ENCODE data around the gene LAMA2. TPM values are rescaled to one million over a fixed set of nuclear protein-coding genes. Genes with fewer than 3 reads are reported as not detected.
A peak's percentile ranks its signal among the peaks of the same experiment; 100 is the strongest.

LAMA2 gene
- total RNA-seq, 1 donor from 2014 or later = 1.8 TPM

- DNase-seq (ENCODE audit: low read depth, low spot score) = no peak
These were observed 31.1 kb downstream of the LAMA2 start for GRCh38 chr6:128914051-128914450.

- DNase-seq (ENCODE audit: low read depth, low spot score) = no peak
These were observed 35.9 kb downstream of the LAMA2 start for GRCh38 chr6:128918886-128919285.

- no peak for DNase-seq (ENCODE audit: low read depth, low spot score)
These were observed 36.7 kb downstream of the LAMA2 start for GRCh38 chr6:128919412-128920180.

GRCh38 chr6:128925765-128926164, 42.8 kb downstream of the LAMA2 start:
- DNase-seq (ENCODE audit: low read depth, low spot score) = no peak

- DNase-seq (ENCODE audit: low read depth, low spot score) = no peak
These were observed 46.9 kb downstream of the LAMA2 start for GRCh38 chr6:128929869-128930268.

GRCh38 chr6:128930321-128930720, 47.4 kb downstream of the LAMA2 start:
- DNase-seq (ENCODE audit: low read depth, low spot score) = no peak

- DNase-seq (ENCODE audit: low read depth, low spot score) = no peak
These were observed 49.1 kb downstream of the LAMA2 start for GRCh38 chr6:128932061-128932460.

GRCh38 chr6:128950864-128951263, 67.9 kb downstream of the LAMA2 start:
- no peak for DNase-seq (ENCODE audit: low read depth, low spot score)

GRCh38 chr6:128952902-128953301, 70.0 kb downstream of the LAMA2 start:
- no peak for DNase-seq (ENCODE audit: low read depth, low spot score)

- no peak for DNase-seq (ENCODE audit: low read depth, low spot score)
These were observed 71.5 kb downstream of the LAMA2 start for GRCh38 chr6:128954308-128955043.

GRCh38 chr6:128963561-128963960, 80.6 kb downstream of the LAMA2 start:
- DNase-seq (ENCODE audit: low read depth, low spot score) = no peak

- peak; percentile 44 for DNase-seq (ENCODE audit: low read depth, low spot score)
These were observed 81.4 kb downstream of the LAMA2 start for GRCh38 chr6:128964233-128964755.

GRCh38 chr6:128964771-128965170, 81.8 kb downstream of the LAMA2 start:
- DNase-seq (ENCODE audit: low read depth, low spot score) = no peak

GRCh38 chr6:128966934-128967333, 84.0 kb downstream of the LAMA2 start:
- no peak for DNase-seq (ENCODE audit: low read depth, low spot score)

- no peak for DNase-seq (ENCODE audit: low read depth, low spot score)
These were observed 96.1 kb downstream of the LAMA2 start for GRCh38 chr6:128979071-128979470.

- DNase-seq (ENCODE audit: low read depth, low spot score) = no peak
These were observed 98.8 kb downstream of the LAMA2 start for GRCh38 chr6:128981716-128982115.

- no peak for DNase-seq (ENCODE audit: low read depth, low spot score)
These were observed 107.4 kb downstream of the LAMA2 start for GRCh38 chr6:128990360-128990759.

GRCh38 chr6:128990915-128991314, 108.0 kb downstream of the LAMA2 start:
- no peak for DNase-seq (ENCODE audit: low read depth, low spot score)

- no peak for DNase-seq (ENCODE audit: low read depth, low spot score)
These were observed 110.2 kb downstream of the LAMA2 start for GRCh38 chr6:128993166-128993565.

GRCh38 chr6:128997880-128998279, 114.9 kb downstream of the LAMA2 start:
- no peak for DNase-seq (ENCODE audit: low read depth, low spot score)

- DNase-seq (ENCODE audit: low read depth, low spot score) = no peak
These were observed 124.0 kb downstream of the LAMA2 start for GRCh38 chr6:129006724-129007514.
